OCI-LY3 (cell line): Measurements from ENCODE around the gene PTPRN2.

Experiments
- H2AFZ ChIP-seq: fragments of 200-600, 300-600 bp; shearing (Covaris generic); 2 replicates; pipeline ENCODE4 v1.6.0; 2014; ENCODE audit warnings: antibody characterized with exemption, low read depth, low read length
- H3K27ac ChIP-seq: fragments of 200-600, 300-600 bp; sonication (generic); 2 replicates; pipeline ENCODE4 v1.5.1; 2014; ENCODE audit warnings: mild to moderate bottlenecking, low read length, moderate library complexity, mixed read lengths
- H3K27me3 ChIP-seq: fragments of 200-600, 300-600 bp; sonication (generic); 2 replicates; pipeline ENCODE4 v1.6.1; 2014; ENCODE audit warnings: low read depth, low read length, mixed read lengths
- H3K36me3 ChIP-seq: fragments of 200-600, 300-600 bp; sonication (generic); replicated peaks from 2 replicates; pipeline ENCODE3; 2014; ENCODE audit warnings: low read depth, low read length, mixed read lengths
- H3K4me1 ChIP-seq: fragments of 300-600, 200-600 bp; sonication (generic); 2 replicates; pipeline ENCODE4 v1.6.1; 2014; ENCODE audit warnings: low read length, mixed read lengths
- H3K4me2 ChIP-seq: fragments of 200-600, 300-600 bp; sonication (generic); 2 replicates; pipeline ENCODE4 v1.6.1; 2014; ENCODE audit warnings: low read length, mixed read lengths
- H3K4me3 ChIP-seq: fragments of 300-600, 200-600 bp; sonication (generic); 2 replicates; pipeline ENCODE4 v1.5.1; 2014; ENCODE audit warnings: antibody characterized with exemption, mild to moderate bottlenecking, low read length, moderate library complexity
- H3K79me2 ChIP-seq: fragments of 300-600, 200-600 bp; shearing (Covaris generic); 2 replicates; pipeline ENCODE4 v1.6.1; 2014; ENCODE audit warnings: mild to moderate bottlenecking, low read length, mixed read lengths
- H3K9ac ChIP-seq: fragments of 300-600, 200-600 bp; shearing (Covaris generic); 2 replicates; pipeline ENCODE4 v1.6.0; 2014; ENCODE audit warnings: mild to moderate bottlenecking, low read length, moderate library complexity
- H3K9me3 ChIP-seq: fragments of 200-600, 300-600 bp; shearing (Covaris generic); 2 replicates; pipeline ENCODE4 v1.6.1; 2014; ENCODE audit warnings: low read length, mixed read lengths; ENCODE audit not compliant: insufficient read depth
- H4K20me1 ChIP-seq: fragments of 200-600, 300-600 bp; sonication (generic); 2 replicates; pipeline ENCODE4 v1.6.1; 2016; ENCODE audit warnings: low read length, mixed read lengths; ENCODE audit not compliant: insufficient read depth
- EZH2phosphoT487 ChIP-seq: fragments of 200-600 bp; shearing (Covaris generic); IDR thresholded peaks from 2 replicates; pipeline ENCODE4 v1.6.1; 2018; ENCODE audit warnings: antibody characterized with exemption, mixed run types, low read depth
- TF ChIP-seq, protein P1 (sequence below): fragments of 200-600, 300-600 bp; sonication (generic); IDR thresholded peaks from 2 replicates; pipeline ENCODE4 v1.5.1; 2014; ENCODE audit warnings: antibody characterized with exemption, low read length, low read depth

The PTPRN2 gene

DNA sequence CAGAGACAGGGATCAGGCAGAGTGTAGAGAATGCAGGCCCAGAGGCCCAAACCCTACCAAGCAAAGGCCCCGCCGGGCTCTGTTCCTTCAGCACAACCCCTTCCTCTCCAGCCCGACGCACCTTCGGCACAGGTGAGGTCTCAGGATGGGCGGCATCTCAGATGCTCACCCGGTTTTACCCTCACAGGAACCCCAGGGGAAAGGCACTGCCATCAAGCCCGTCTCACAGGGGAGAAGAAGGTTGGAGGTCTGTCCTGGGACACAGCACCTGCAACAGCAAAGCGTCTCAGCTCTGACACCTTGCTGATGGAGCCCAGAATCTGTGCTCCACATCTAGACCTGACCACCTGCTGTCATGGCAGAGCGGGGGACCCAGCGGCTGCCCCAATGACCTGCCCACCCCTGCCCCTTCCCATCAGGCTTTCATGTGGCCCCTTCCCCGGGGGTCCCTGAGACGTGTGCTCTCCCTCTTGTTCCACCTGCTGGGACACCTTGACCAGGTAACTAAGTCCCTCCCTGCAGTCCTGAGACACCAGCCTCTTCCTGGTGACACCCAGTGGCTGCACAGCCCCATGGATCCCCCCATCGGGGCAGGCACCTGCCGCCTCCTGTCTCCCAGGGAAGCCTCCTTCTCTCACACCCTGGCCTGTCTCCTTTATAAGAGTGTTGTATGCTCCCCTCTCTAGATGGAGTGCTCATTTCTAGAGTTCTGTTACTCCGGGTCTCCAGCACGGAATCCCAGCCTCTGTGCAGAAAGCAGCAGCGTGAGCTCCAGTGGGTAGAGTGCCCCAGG is 935.3 kb downstream of the PTPRN2 start:
- no peaks in the 10 kb centered on the region for H3K4me1 ChIP-seq
- TF ChIP-seq EZH2phosphoT487, result no peak
- TF ChIP-seq, protein P1, sequence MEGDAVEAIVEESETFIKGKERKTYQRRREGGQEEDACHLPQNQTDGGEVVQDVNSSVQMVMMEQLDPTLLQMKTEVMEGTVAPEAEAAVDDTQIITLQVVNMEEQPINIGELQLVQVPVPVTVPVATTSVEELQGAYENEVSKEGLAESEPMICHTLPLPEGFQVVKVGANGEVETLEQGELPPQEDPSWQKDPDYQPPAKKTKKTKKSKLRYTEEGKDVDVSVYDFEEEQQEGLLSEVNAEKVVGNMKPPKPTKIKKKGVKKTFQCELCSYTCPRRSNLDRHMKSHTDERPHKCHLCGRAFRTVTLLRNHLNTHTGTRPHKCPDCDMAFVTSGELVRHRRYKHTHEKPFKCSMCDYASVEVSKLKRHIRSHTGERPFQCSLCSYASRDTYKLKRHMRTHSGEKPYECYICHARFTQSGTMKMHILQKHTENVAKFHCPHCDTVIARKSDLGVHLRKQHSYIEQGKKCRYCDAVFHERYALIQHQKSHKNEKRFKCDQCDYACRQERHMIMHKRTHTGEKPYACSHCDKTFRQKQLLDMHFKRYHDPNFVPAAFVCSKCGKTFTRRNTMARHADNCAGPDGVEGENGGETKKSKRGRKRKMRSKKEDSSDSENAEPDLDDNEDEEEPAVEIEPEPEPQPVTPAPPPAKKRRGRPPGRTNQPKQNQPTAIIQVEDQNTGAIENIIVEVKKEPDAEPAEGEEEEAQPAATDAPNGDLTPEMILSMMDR, result no peak
- H3K36me3 ChIP-seq, result no peaks in the 10 kb centered on the region
- H3K27ac ChIP-seq, result no peak overlapping the region
- no peak overlapping the region for H3K4me3 ChIP-seq
- H3K27me3 ChIP-seq, result no peaks in the 10 kb centered on the region
- H3K4me2 ChIP-seq, result no peak overlapping the region
- no peak overlapping the region for H3K9ac ChIP-seq
- no peak overlapping the region for H2AFZ ChIP-seq
- no peaks in the 10 kb centered on the region for H3K79me2 ChIP-seq
- H3K9me3 ChIP-seq, result no peaks in the 10 kb centered on the region
- no peaks in the 10 kb centered on the region for H4K20me1 ChIP-seq

- Histone ChIP-seq H2AFZ (no peak overlapping the region), H4K20me1 (no peaks in the 10 kb centered on the region), H3K9me3 (no peaks in the 10 kb centered on the region), H3K4me3 (no peak overlapping the region), H3K4me1 (no peaks in the 10 kb centered on the region), H3K79me2 (no peaks in the 10 kb centered on the region), H3K36me3 (no peaks in the 10 kb centered on the region), H3K27ac (no peak overlapping the region), H3K27me3 (no peaks in the 10 kb centered on the region), H3K4me2 (no peak overlapping the region), H3K9ac (no peak overlapping the region)
- TF ChIP-seq, protein P1, result no peak
- no peak for TF ChIP-seq EZH2phosphoT487
Measured at GRCh38 chr7:157651366-157652160, 936.1 kb downstream of the PTPRN2 start.

DNA sequence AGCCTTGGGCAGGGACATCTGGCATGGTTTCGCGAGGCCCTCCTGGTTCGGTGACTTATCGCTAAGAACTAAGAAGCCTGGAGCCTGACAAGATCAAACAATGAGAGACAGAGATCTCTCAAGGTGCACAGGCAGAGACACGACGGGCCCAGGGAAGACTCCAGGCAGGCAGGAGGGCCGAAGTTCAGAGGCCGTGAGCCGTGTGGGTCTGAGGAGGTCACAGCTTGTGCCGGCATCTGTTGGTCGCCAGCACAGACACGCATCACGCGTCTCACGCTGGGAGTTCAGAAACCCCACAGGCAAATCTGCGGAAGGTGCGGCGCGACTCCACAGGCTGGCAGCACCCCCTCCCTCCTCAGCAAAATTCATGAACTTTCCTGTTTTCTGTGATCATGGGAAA is 936.8 kb downstream of the PTPRN2 start:
- Histone ChIP-seq H2AFZ (no peak overlapping the region), H3K27ac (no peak overlapping the region), H3K36me3 (no peaks in the 10 kb centered on the region), H3K79me2 (no peaks in the 10 kb centered on the region), H3K9ac (no peak overlapping the region), H4K20me1 (no peaks in the 10 kb centered on the region), H3K9me3 (no peaks in the 10 kb centered on the region), H3K4me1 (no peaks in the 10 kb centered on the region), H3K4me3 (no peak overlapping the region), H3K27me3 (no peaks in the 10 kb centered on the region), H3K4me2 (no peak overlapping the region)
- TF ChIP-seq EZH2phosphoT487, result no peak
- TF ChIP-seq, protein P1, result no peak

DNA sequence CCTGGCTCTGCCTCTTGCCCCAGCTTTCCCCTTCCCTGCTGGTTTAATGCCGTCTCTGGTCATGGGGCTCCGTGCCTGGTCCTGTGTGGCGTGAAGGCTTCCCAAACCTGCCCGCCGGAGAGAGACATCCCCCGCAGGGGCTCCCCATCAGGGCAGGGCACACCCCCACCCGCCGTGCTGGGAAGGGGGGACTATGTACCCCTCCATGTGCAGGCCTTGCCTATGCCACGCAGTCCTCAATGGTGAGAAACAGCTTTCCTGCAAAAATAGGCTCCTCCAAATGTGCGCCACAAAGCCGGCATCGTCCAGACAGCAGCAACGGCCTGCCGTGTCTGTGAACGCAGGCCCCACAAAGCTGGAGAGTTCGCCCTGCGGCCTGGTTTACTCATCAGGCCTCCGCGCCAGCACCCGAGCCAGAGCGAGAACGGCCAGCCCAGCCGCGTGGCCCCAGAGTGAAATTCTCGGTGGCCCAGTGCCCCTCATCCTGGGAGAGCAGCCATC is 937.4 kb downstream of the PTPRN2 start:
- H3K36me3 ChIP-seq, result no peaks in the 10 kb centered on the region
- TF ChIP-seq, protein P1, result no peak
- no peak for TF ChIP-seq EZH2phosphoT487

More for the DNA sequence above, 937.4 kb downstream of the PTPRN2 start:
- H3K4me3 ChIP-seq, result no peak overlapping the region
- H3K27me3 ChIP-seq, result no peaks in the 10 kb centered on the region
- no peak overlapping the region for H3K9ac ChIP-seq
- H3K4me2 ChIP-seq, result no peak overlapping the region
- no peak overlapping the region for H3K27ac ChIP-seq
- no peaks in the 10 kb centered on the region for H3K4me1 ChIP-seq
- H4K20me1 ChIP-seq, result no peaks in the 10 kb centered on the region
- no peak overlapping the region for H2AFZ ChIP-seq
- no peaks in the 10 kb centered on the region for H3K79me2 ChIP-seq
- H3K9me3 ChIP-seq, result no peaks in the 10 kb centered on the region
